C4-2B (cell line): ENCODE results near the gene CRY1.

Experiments used
- H3K27ac ChIP-seq: fragments of 450-650 bp; 2 replicates; pipeline ENCODE4 v1.5.1; 2017
- CTCF ChIP-seq: fragments of 450-650 bp; conservative IDR thresholded peaks from 2 replicates; pipeline ENCODE4 v1.5.1; 2017; ENCODE audit warnings: mild to moderate bottlenecking
- ZFX ChIP-seq: fragments of 450-650 bp; IDR thresholded peaks from 2 replicates; pipeline ENCODE4 v1.6.1; 2017

The CRY1 gene

GRCh38 chr12:106950591-106950990 is 142.8 kb downstream of the CRY1 start:
- no peak overlapping the region for H3K27ac ChIP-seq
- no peak for TF ChIP-seq CTCF
- TF ChIP-seq ZFX: no peak

- H3K27ac ChIP-seq: no peak overlapping the region
- TF ChIP-seq ZFX: no peak
- TF ChIP-seq CTCF: no peak
These were observed 145.9 kb downstream of the CRY1 start for GRCh38 chr12:106947461-106947860.

- H3K27ac ChIP-seq: no peak overlapping the region
These were observed 148.0 kb downstream of the CRY1 start for GRCh38 chr12:106945261-106945851.

GRCh38 chr12:106942775-106943174 is 150.6 kb downstream of the CRY1 start:
- H3K27ac ChIP-seq: no peak overlapping the region
- no peak for TF ChIP-seq CTCF
- no peak for TF ChIP-seq ZFX

More at GRCh38 chr12:106945261-106945851, 148.0 kb downstream of the CRY1 start:
- TF ChIP-seq ZFX (no peak), CTCF (no peak)

- no peak for TF ChIP-seq ZFX
- TF ChIP-seq CTCF: no peak
- no peak overlapping the region for H3K27ac ChIP-seq
These were observed 151.7 kb downstream of the CRY1 start for GRCh38 chr12:106941481-106942156.
